Neural progenitor cell (in vitro differentiated cells): ENCODE measurements around the gene ZDHHC12. TPM values are rescaled to one million over a fixed set of nuclear protein-coding genes. Genes with fewer than 3 reads are reported as not detected.
A peak's percentile ranks its signal among the peaks of the same experiment; 100 is the strongest.

Experiments used
- DNase-seq: peaks from one replicate; pipeline ENCODE4 v3.0.0-alpha.2; 2016; ENCODE audit warnings: low spot score
- H2AFZ ChIP-seq: fragments of 200-600 bp; sonication (generic); replicated peaks from 2 replicates; pipeline ENCODE4 v1.6.1; 2016; ENCODE audit warnings: antibody characterized with exemption
- H3F3A ChIP-seq: fragments of 200-600 bp; sonication (generic); 2 replicates; pipeline ENCODE4 v1.6.1; 2016; ENCODE audit warnings: antibody characterized with exemption, low read depth
- H3K27ac ChIP-seq: fragments of 200-600 bp; sonication (generic); 2 replicates; pipeline ENCODE4 v1.5.1; 2016; ENCODE audit warnings: mild to moderate bottlenecking
- H3K27me3 ChIP-seq: fragments of 200-600 bp; sonication (generic); 2 replicates; pipeline ENCODE4 v1.6.1; 2016; ENCODE audit warnings: mild to moderate bottlenecking, moderate library complexity
- H3K36me3 ChIP-seq: fragments of 200-600 bp; sonication (generic); 2 replicates; pipeline ENCODE4 v1.5.1; 2016
- H3K4me1 ChIP-seq: fragments of 200-600 bp; sonication (generic); 2 replicates; pipeline ENCODE4 v1.6.1; 2016; ENCODE audit warnings: mixed run types
- H3K4me2 ChIP-seq: fragments of 200-600 bp; sonication (generic); 2 replicates; pipeline ENCODE4 v1.6.1; 2016
- H3K4me3 ChIP-seq: fragments of 200-600 bp; sonication (generic); 2 replicates; pipeline ENCODE4 v1.5.1; 2016
- H3K79me2 ChIP-seq: fragments of 200-600 bp; sonication (generic); 2 replicates; pipeline ENCODE4 v1.6.1; 2016; ENCODE audit warnings: low read depth
- H3K9ac ChIP-seq: fragments of 200-600 bp; sonication (generic); 2 replicates; pipeline ENCODE4 v1.6.1; 2016
- H3K9me3 ChIP-seq: fragments of 200-600 bp; sonication (generic); 2 replicates; pipeline ENCODE4 v1.5.1; 2016; ENCODE audit warnings: low read depth
- H4K20me1 ChIP-seq: fragments of 200-600 bp; sonication (generic); 2 replicates; pipeline ENCODE4 v1.6.1; 2016; ENCODE audit warnings: low read depth
- H3K27ac Mint-ChIP-seq: 3 replicates; pipeline ENCODE4 v1.8.0; 2021; ENCODE audit warnings: mixed read lengths
- H3K27me3 Mint-ChIP-seq: 2 replicates; pipeline ENCODE4 v1.8.0; 2022; ENCODE audit warnings: low read depth, mild to moderate bottlenecking, inconsistent platforms, moderate library complexity, mixed read lengths; ENCODE audit not compliant: insufficient read depth
- H3K36me3 Mint-ChIP-seq: 3 replicates; pipeline ENCODE4 v1.8.0; 2021; ENCODE audit warnings: mixed read lengths
- H3K4me1 Mint-ChIP-seq: 3 replicates; pipeline ENCODE4 v1.8.0; 2021; ENCODE audit warnings: mixed read lengths
- H3K4me3 Mint-ChIP-seq: 3 replicates; pipeline ENCODE4 v1.8.0; 2021; ENCODE audit warnings: mild to moderate bottlenecking, moderate library complexity, mixed read lengths
- H3K9me3 Mint-ChIP-seq: 3 replicates; pipeline ENCODE4 v1.8.0; 2020; ENCODE audit warnings: mixed read lengths
- CTCF ChIP-seq: fragments of 200-600 bp; sonication (generic); IDR thresholded peaks from 2 replicates; pipeline ENCODE4 v1.5.1; 2017; ENCODE audit warnings: antibody characterized with exemption, mild to moderate bottlenecking
- EZH2 ChIP-seq: fragments of 200-600 bp; sonication (generic); IDR thresholded peaks from 2 replicates; pipeline ENCODE4 v1.6.1; 2017; ENCODE audit warnings: antibody characterized with exemption, mild to moderate bottlenecking, moderate library complexity
- EZH2phosphoT487 ChIP-seq: fragments of 200-600 bp; sonication (generic); IDR thresholded peaks from 2 replicates; pipeline ENCODE4 v1.6.1; 2017; ENCODE audit warnings: antibody characterized with exemption
- total RNA-seq: library from RNA; depleted of rRNA; stranded (reverse); fragments of >200 nt; gene quantifications from 2 replicates; pipeline ENCODE4 v1.2.3, GENCODE V29; 2015; ENCODE audit warnings: low replicate concordance

ZDHHC12 gene
- total RNA-seq, 1 donor from 2014 or later: 16.8 TPM

DNA sequence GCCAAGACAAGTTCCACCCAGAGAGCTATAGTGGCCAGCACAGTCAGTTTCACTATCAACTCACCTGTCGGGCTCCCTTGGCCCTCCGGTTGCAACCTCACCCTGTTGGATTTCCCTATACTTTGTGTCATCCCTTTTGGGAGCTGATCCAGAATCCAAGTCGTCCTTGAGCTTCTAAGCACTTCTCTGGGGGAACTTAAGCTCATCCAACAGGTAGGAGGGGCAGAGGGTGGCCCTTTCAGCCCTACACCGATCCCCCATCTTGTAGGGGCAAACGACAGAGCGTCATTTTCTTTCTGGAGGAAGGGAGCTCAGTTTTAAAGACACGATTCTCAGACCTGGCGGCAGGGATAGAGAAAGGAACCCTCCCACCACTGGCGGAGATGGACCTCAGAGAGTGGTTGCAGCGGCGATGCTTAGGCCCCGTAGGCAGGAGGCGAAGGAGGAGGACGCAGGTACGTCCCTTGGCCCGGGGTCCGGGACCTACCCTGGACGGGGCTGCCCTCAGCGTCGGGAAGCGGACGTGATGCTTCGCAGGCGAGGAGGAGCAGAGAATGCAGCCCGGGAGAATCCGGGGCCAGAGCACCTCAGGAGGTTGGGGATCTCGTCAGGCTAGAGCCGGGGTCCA lies 47.3 kb upstream of the ZDHHC12 start:
- Histone ChIP-seq H3K27ac (peak overlapping the region; percentile 22), H3K27me3 (no peaks in the 10 kb centered on the region), H3K4me1 (no peaks in the 10 kb centered on the region), H3K4me2 (peak overlapping the region; percentile 95), H3K9me3 (no peaks in the 10 kb centered on the region), H3F3A (peaks cover 24% of the 10 kb centered on the region), H3K9ac (peak overlapping the region; percentile 84), H2AFZ (peak overlapping the region; percentile 86), H3K79me2 (peaks cover 24% of the 10 kb centered on the region), H3K4me3 (peak overlapping the region; percentile 95), H3K36me3 (no peaks in the 10 kb centered on the region), H4K20me1 (peaks cover 10% of the 10 kb centered on the region)
- Mint-ChIP-seq H3K36me3 (no peaks in the 10 kb centered on the region), H3K4me3 (peak overlapping the region; percentile 97), H3K27ac (peak overlapping the region; percentile 95), H3K27me3 (peaks cover 11% of the 10 kb centered on the region), H3K9me3 (peaks cover 6% of the 10 kb centered on the region), H3K4me1 (peaks cover 17% of the 10 kb centered on the region)
- TF ChIP-seq EZH2 (no peak), CTCF (no peak), EZH2phosphoT487 (no peak)
- no peak for DNase-seq

GRCh38 chr9:128770286-128771030 lies 46.5 kb upstream of the ZDHHC12 start:
- Mint-ChIP-seq H3K36me3 (no peaks in the 10 kb centered on the region), H3K4me1 (peaks cover 17% of the 10 kb centered on the region), H3K9me3 (peaks cover 3% of the 10 kb centered on the region), H3K27ac (no peak overlapping the region), H3K27me3 (peaks cover 9% of the 10 kb centered on the region), H3K4me3 (peak overlapping the region; percentile 97)
- peak overlapping the region; percentile 95 for H3K4me3 ChIP-seq
- H3K9ac ChIP-seq: peak overlapping the region; percentile 84
- no peaks in the 10 kb centered on the region for H3K27me3 ChIP-seq
- H3K4me1 ChIP-seq: no peaks in the 10 kb centered on the region
- peaks cover 10% of the 10 kb centered on the region for H4K20me1 ChIP-seq
- no peaks in the 10 kb centered on the region for H3K9me3 ChIP-seq
- TF ChIP-seq EZH2phosphoT487: no peak
- TF ChIP-seq CTCF: no peak
- no peak for TF ChIP-seq EZH2
- no peak overlapping the region for H2AFZ ChIP-seq
- H3K27ac ChIP-seq: no peak overlapping the region
- H3F3A ChIP-seq: peaks cover 24% of the 10 kb centered on the region
- no peaks in the 10 kb centered on the region for H3K36me3 ChIP-seq
- H3K4me2 ChIP-seq: peak overlapping the region; percentile 95
- no peak for DNase-seq
- peaks cover 24% of the 10 kb centered on the region for H3K79me2 ChIP-seq

DNA sequence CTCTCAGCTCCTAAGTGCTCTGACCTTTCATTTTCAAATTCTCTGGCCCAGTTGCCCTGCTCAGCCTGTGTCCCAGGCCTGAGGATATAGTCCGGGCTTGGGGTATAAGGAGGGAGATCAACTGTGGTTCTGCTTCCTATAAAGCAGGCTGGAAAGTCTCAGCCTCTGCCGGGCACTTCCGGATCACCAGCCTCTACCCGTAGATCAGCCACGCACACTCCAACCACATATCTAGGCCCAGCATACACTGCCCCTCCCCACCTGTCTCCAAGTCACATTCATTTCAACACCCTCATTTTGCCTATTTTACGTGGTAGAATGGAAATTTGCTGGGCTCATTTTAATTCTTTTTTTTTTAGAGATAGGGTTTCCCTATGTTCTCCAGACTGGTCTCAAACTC lies 44.7 kb upstream of the ZDHHC12 start:
- no peaks in the 10 kb centered on the region for H3K9me3 Mint-ChIP-seq
- DNase-seq: no peak
- no peaks in the 10 kb centered on the region for H3K36me3 Mint-ChIP-seq
- peaks cover 10% of the 10 kb centered on the region for H4K20me1 ChIP-seq
- H3K4me1 Mint-ChIP-seq: peaks cover 17% of the 10 kb centered on the region
- H3K36me3 ChIP-seq: no peaks in the 10 kb centered on the region
- peaks cover 24% of the 10 kb centered on the region for H3F3A ChIP-seq
- H3K79me2 ChIP-seq: peaks cover 24% of the 10 kb centered on the region
- H3K27me3 Mint-ChIP-seq: peaks cover 5% of the 10 kb centered on the region
- H3K4me3 Mint-ChIP-seq: peak overlapping the region; percentile 35
- H3K27ac ChIP-seq: no peak overlapping the region
- H3K27me3 ChIP-seq: no peaks in the 10 kb centered on the region
- no peak overlapping the region for H3K4me3 ChIP-seq
- no peak overlapping the region for H3K4me2 ChIP-seq
- no peak overlapping the region for H3K27ac Mint-ChIP-seq
- no peak overlapping the region for H3K9ac ChIP-seq
- H3K4me1 ChIP-seq: no peaks in the 10 kb centered on the region
- TF ChIP-seq EZH2: no peak
- TF ChIP-seq CTCF: no peak
- no peak for TF ChIP-seq EZH2phosphoT487
- H2AFZ ChIP-seq: no peak overlapping the region
- no peaks in the 10 kb centered on the region for H3K9me3 ChIP-seq
